C4-2B (cell line): ENCODE results near the gene OSBPL9.

ENCODE experiments used
- H3K27ac ChIP-seq: fragments of 450-650 bp; 2 replicates; pipeline ENCODE4 v1.5.1; 2017
- ZFX ChIP-seq: fragments of 450-650 bp; IDR thresholded peaks from 2 replicates; pipeline ENCODE4 v1.6.1; 2017
- TF ChIP-seq, protein P1 (sequence below): fragments of 450-650 bp; conservative IDR thresholded peaks from 2 replicates; pipeline ENCODE4 v1.5.1; 2017; ENCODE audit warnings: mild to moderate bottlenecking

OSBPL9 gene

DNA sequence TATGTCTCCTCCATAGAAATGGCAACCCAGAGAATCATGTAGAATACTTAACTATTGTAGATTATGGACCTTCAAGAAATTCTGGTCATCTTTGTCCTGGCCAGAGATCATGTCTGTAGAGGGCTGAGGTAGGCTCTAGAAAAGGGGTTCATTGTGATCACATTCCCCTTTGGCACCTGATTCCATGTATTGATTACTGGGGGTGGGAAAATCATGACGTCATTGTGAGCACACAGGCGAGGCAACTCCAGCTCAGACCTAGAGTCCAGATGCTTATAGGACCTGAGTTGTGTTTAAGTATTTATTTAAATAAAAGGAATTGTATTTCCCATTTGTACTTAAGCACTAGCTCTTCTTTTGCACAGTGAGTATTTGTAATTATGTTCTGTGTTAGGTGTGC is 93.1 kb downstream of the OSBPL9 start:
- no peak for TF ChIP-seq ZFX
- TF ChIP-seq, protein P1, sequence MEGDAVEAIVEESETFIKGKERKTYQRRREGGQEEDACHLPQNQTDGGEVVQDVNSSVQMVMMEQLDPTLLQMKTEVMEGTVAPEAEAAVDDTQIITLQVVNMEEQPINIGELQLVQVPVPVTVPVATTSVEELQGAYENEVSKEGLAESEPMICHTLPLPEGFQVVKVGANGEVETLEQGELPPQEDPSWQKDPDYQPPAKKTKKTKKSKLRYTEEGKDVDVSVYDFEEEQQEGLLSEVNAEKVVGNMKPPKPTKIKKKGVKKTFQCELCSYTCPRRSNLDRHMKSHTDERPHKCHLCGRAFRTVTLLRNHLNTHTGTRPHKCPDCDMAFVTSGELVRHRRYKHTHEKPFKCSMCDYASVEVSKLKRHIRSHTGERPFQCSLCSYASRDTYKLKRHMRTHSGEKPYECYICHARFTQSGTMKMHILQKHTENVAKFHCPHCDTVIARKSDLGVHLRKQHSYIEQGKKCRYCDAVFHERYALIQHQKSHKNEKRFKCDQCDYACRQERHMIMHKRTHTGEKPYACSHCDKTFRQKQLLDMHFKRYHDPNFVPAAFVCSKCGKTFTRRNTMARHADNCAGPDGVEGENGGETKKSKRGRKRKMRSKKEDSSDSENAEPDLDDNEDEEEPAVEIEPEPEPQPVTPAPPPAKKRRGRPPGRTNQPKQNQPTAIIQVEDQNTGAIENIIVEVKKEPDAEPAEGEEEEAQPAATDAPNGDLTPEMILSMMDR, result no peak

DNA sequence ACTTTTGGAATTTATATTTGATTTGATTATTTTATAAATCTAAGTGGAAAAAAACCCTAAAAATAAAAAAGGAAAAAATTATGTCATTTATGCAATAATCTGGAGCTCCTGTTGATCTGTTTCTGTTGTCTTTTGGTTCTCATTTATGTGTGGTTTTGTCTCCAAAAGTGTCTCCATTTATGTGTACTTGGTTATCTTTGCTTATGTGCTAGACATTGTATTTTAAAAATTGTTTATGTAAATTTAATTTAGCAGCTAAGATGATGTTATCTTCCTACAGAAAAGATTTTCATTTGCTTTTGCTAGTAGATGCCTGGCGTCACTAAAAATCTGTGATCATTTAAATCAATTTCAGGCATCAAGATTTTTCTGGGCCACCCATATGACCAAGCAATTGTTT is 95.7 kb downstream of the OSBPL9 start:
- TF ChIP-seq ZFX, result no peak
- TF ChIP-seq, protein P1, result no peak
- no peak overlapping the region for H3K27ac ChIP-seq

More for the DNA sequence above, 93.1 kb downstream of the OSBPL9 start:
- H3K27ac ChIP-seq, result no peak overlapping the region

DNA sequence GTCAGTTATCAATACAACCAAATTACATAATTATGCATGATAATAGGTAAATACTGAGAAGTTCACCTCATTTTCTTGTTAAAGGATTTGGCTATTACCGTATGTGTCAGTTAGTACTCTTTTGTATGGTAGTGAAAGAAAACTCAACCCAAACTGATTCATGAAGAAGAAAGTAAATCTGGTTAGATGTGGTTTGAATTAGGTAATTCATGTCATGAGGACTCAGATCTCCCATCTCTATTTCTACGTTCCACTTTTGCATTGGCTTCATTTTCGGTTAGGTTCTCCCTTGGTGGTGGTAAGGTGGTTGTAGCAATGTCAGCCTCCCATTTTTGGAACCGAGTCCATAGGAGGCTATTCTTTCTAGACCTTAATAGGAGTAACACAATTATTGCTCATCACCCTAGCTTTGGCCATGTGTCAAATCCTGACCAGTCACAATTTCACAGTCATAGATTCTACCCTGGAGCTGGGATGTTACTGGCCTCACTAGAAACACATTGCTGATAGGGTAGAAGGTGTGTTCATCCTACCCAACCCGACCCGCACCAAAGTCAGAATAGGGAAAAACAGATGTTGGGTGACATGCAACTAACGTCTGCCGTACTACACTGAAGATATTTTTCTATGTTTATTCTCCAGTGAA is 97.6 kb downstream of the OSBPL9 start:
- no peak for TF ChIP-seq ZFX
- TF ChIP-seq, protein P1, result no peak
- H3K27ac ChIP-seq, result no peak overlapping the region

- no peak overlapping the region for H3K27ac ChIP-seq
- TF ChIP-seq, protein P1, result no peak
- TF ChIP-seq ZFX, result no peak
Measured at GRCh38 chr1:51715369-51715768, 98.5 kb downstream of the OSBPL9 start.

DNA sequence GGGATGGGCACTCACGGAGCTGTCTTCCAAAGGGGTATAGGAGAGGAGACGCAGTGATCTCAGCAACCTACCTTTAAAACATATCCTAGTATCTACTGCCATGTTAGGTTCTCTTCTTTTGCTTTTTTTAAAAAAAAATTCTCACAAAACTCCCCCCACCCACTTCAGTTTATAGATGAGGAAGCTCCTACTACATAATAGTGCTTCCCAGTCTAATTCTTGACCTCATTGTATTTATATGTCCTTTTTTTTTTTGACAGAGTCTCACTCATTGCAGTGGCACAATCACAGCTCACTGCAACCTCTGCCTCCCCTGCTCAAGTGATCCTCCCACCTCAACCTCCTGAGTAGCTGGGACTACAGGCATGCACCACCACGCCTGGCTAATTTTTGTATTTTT is 99.9 kb downstream of the OSBPL9 start:
- no peak for TF ChIP-seq ZFX
- TF ChIP-seq, protein P1, result no peak

GRCh38 chr1:51717842-51718241 is 101.0 kb downstream of the OSBPL9 start:
- H3K27ac ChIP-seq, result no peak overlapping the region
- TF ChIP-seq ZFX, result no peak
- TF ChIP-seq, protein P1, result no peak

More for the DNA sequence above, 99.9 kb downstream of the OSBPL9 start:
- H3K27ac ChIP-seq, result no peak overlapping the region

- no peak overlapping the region for H3K27ac ChIP-seq
- TF ChIP-seq ZFX, result no peak
- TF ChIP-seq, protein P1, result no peak
Measured at GRCh38 chr1:51719146-51719545, 102.3 kb downstream of the OSBPL9 start.
